Progenitor cell of endocrine pancreas (in vitro differentiated cells): ENCODE data around the gene TMEM45A. TPM values are rescaled to one million over a fixed set of nuclear protein-coding genes. Genes with fewer than 3 reads are reported as not detected.
"Not testable (repeated sequence)": the region's sequence is repeated elsewhere in the genome, so short reads cannot be mapped to it uniquely, and the experiment has no call there.

Source experiments
- DNase-seq: peaks from one replicate; pipeline ENCODE4 v3.0.0; 2021; ENCODE audit warnings: low spot score; ENCODE audit not compliant: unreplicated experiment
- H3K27ac Mint-ChIP-seq: 2 replicates; pipeline ENCODE4 v1.8.0; 2021; ENCODE audit warnings: mild to moderate bottlenecking, moderate library complexity, mixed read lengths
- H3K27me3 Mint-ChIP-seq: 2 replicates; pipeline ENCODE4 v1.8.0; 2021; ENCODE audit warnings: mixed read lengths
- H3K36me3 Mint-ChIP-seq: 2 replicates; pipeline ENCODE4 v1.8.0; 2022; ENCODE audit warnings: mixed read lengths; ENCODE audit not compliant: insufficient read depth
- H3K4me1 Mint-ChIP-seq: 2 replicates; pipeline ENCODE4 v1.8.0; 2021; ENCODE audit warnings: low read depth, mixed read lengths
- H3K4me3 Mint-ChIP-seq: 2 replicates; pipeline ENCODE4 v1.8.0; 2021; ENCODE audit warnings: low read depth, mild to moderate bottlenecking, moderate library complexity, mixed read lengths
- H3K9me3 Mint-ChIP-seq: 2 replicates; pipeline ENCODE4 v1.8.0; 2021; ENCODE audit warnings: low read depth, mixed read lengths
- total RNA-seq: library from RNA; stranded (reverse); gene quantifications from 2 replicates; pipeline ENCODE4 v1.2.1, GENCODE V29; 2021
- TF ChIP-seq, protein P1 (sequence below): fragments of 200-600 bp; sonication (generic); IDR thresholded peaks from one replicate; pipeline ENCODE4 v1.5.0; 2021; ENCODE audit warnings: antibody characterized with exemption, mild to moderate bottlenecking; ENCODE audit not compliant: unreplicated experiment

Gene TMEM45A
- total RNA-seq, 1 donor from 2014 or later: 13.6 TPM

DNA sequence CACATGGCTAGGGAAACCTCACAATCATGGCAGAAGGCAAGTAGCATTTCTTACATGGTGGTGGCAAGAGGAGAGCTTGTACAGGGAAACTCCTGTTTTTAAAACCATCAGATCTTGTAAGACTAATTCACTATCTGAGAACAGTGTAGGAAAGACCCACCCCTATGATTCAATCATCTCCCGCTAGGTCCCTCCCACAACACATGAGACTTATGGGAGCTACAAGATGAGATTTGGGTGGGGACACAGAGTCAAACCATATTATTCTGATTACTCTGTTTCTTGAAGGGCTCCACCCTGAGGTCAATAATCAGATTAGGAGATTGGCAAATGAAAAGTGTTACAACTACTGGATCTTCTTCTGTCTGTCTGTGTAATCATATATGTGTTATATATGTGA, 21.5 kb upstream of the TMEM45A start:
- no peak overlapping the region for H3K27ac Mint-ChIP-seq
- no peaks in the 10 kb centered on the region for H3K4me1 Mint-ChIP-seq

DNA sequence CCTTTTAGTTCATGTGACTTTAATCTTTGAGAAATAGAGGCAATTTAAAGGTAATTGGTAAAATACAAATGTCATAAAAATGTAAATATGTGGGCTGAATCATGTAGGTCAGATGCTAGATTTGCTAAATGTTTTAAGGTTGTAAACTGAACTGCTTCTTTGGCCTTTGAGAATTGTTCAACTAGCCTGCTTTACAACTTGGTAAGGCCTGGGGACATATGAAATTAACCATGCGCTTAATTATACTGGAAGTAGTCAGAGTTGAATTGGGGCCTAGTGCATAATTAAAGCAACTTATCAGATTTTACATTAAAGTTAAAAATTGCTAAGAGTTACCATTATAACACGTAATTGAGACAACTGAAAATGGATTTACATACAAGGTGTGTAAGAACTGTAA, 21.0 kb upstream of the TMEM45A start:
- Mint-ChIP-seq H3K27me3 (no peaks in the 10 kb centered on the region), H3K4me3 (no peak overlapping the region), H3K4me1 (no peaks in the 10 kb centered on the region), H3K27ac (no peak overlapping the region), H3K9me3 (peaks cover 17% of the 10 kb centered on the region), H3K36me3 (no peaks in the 10 kb centered on the region)
- TF ChIP-seq, protein P1, sequence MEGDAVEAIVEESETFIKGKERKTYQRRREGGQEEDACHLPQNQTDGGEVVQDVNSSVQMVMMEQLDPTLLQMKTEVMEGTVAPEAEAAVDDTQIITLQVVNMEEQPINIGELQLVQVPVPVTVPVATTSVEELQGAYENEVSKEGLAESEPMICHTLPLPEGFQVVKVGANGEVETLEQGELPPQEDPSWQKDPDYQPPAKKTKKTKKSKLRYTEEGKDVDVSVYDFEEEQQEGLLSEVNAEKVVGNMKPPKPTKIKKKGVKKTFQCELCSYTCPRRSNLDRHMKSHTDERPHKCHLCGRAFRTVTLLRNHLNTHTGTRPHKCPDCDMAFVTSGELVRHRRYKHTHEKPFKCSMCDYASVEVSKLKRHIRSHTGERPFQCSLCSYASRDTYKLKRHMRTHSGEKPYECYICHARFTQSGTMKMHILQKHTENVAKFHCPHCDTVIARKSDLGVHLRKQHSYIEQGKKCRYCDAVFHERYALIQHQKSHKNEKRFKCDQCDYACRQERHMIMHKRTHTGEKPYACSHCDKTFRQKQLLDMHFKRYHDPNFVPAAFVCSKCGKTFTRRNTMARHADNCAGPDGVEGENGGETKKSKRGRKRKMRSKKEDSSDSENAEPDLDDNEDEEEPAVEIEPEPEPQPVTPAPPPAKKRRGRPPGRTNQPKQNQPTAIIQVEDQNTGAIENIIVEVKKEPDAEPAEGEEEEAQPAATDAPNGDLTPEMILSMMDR: no peak
- DNase-seq: no peak

More for the DNA sequence above, 21.5 kb upstream of the TMEM45A start:
- no peak for DNase-seq
- TF ChIP-seq, protein P1: no peak
- Mint-ChIP-seq H3K36me3 (no peaks in the 10 kb centered on the region), H3K4me3 (no peak overlapping the region), H3K9me3 (peaks cover 17% of the 10 kb centered on the region), H3K27me3 (no peaks in the 10 kb centered on the region)

DNA sequence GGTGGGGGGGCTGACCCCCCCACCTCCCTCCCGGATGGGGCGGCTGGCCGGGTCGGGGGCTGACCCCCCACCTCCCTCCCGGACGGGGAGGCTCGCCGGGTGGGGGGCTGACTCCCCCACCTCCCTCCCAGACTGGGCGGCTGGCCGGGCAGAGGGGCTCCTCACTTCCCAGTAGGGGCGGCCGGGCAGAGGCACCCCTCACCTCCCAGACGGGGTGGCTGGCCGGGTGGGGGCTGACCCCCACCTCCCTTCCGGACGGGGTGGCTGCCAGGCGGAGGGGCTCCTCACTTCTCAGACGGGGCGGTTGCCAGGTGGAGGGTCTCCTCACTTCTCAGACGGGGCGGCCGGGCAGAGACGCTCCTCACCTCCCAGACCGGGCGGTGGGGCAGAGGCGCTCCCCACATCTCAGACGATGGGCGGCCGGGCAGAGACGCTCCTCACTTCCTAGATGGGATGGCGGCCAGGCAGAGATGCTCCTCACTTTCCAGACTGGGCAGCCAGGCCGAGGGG, 14.5 kb upstream of the TMEM45A start:
- H3K27ac Mint-ChIP-seq, H3K4me1 Mint-ChIP-seq, H3K27me3 Mint-ChIP-seq, H3K9me3 Mint-ChIP-seq, H3K4me3 Mint-ChIP-seq, DNase-seq, H3K36me3 Mint-ChIP-seq: not testable (repeated sequence)

DNA sequence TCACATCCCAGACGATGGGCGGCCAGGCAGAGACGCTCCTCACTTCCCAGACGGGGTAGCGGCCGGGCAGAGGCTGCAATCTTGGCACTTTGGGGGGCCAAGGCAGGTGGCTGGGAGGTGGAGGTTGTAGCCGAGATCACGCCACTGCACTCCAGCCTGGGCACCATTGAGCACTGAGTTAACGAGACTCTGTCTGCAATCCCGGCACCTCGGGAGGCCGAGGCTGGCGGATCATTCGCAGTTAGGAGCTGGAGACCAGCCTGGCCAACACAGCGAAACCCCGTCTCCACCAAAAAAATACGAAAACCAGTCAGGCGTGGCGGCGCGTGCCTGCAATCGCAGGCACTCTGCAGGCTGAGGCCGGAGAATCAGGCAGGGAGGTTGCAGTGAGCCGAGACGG, 13.9 kb upstream of the TMEM45A start:
- H3K4me1 Mint-ChIP-seq, H3K27ac Mint-ChIP-seq, H3K9me3 Mint-ChIP-seq, H3K36me3 Mint-ChIP-seq, H3K4me3 Mint-ChIP-seq, DNase-seq, H3K27me3 Mint-ChIP-seq: not testable (repeated sequence)

DNA sequence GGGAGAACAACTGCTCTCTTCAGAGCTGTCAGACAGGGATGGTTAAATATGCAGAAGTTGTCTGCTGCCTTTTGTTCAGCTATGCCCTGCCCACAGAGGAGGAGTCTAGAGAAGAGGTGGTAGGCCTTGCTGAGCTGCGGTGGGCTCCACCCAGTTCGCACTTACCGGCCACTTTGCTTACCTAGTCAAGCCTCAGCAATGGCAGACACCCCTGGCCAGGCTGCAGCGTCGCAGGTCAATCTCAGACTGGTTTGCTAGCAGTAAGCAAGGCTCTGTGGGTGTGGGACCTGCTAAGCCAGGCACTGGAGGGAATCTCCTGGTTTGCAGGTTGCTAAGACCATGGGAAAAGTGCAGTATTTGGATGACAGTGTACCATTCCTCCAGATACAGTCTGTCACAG, 12.3 kb upstream of the TMEM45A start:
- peaks cover 8% of the 10 kb centered on the region for H3K4me1 Mint-ChIP-seq
- H3K27ac Mint-ChIP-seq: no peak overlapping the region
- H3K4me3 Mint-ChIP-seq: no peak overlapping the region
- H3K36me3 Mint-ChIP-seq: no peaks in the 10 kb centered on the region
- H3K9me3 Mint-ChIP-seq: peaks cover 3% of the 10 kb centered on the region
- TF ChIP-seq, protein P1: no peak
- DNase-seq: no peak
- H3K27me3 Mint-ChIP-seq: no peaks in the 10 kb centered on the region

DNA sequence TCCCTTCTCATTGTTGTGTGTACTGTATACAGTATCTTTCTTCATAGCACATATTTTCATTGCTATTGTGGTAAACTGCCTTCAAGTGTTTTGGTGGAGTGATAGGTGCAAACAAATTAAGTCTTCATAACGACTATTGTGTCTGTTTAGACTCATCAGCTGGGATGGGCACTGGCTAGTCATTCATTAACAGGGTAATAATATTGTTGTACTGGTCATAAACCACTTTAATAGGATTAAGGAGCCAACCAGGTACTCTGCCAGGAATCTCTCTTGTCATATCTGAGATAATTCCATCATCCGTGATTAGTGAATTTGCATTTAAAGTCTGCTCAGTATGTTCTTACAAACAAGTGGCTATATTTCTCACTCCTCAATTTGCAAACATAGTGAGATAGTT, 10.2 kb upstream of the TMEM45A start:
- Mint-ChIP-seq H3K27me3 (no peaks in the 10 kb centered on the region), H3K4me1 (peaks cover 17% of the 10 kb centered on the region), H3K9me3 (peaks cover 3% of the 10 kb centered on the region), H3K27ac (no peak overlapping the region), H3K36me3 (no peaks in the 10 kb centered on the region), H3K4me3 (no peak overlapping the region)
- no peak for DNase-seq
- TF ChIP-seq, protein P1: no peak
